B cell (primary cell): ENCODE data around the gene CFAP251.

Source experiments
- CTCF ChIP-seq: fragments of 200-600 bp; IDR thresholded peaks from one replicate; pipeline ENCODE4 v1.8.0; 2022; ENCODE audit warnings: antibody characterized with exemption, mild to moderate bottlenecking
- EZH2 ChIP-seq: IDR thresholded peaks from 2 replicates; pipeline ENCODE4 v1.6.1; 2012; ENCODE audit warnings: borderline replicate concordance, low read depth, mild to moderate bottlenecking, moderate library complexity, low read length; ENCODE audit not compliant: insufficient read depth, poor library complexity, severe bottlenecking

DNA sequence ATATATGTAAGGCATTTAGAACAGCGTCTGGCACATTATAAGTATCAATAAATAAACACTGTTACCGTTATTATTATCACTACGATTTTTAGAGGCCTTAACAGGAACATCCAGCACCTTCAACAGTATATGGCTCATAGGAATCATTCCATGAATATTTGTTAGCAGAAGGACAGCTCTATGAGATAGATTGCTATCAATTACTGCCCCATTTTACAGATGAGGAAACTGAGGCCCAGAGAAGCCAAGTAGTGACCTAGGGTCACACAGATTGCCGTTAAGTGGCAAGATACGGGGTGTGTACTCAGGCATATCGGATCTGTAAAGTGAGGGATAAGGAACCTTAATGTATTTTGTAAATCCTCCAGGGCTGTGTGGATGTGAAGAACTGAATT is 30.3 kb upstream of the CFAP251 start:
- TF ChIP-seq CTCF (no peak), EZH2 (no peak)
